NCI-H1930 (cell line): ENCODE data around the gene SERTM1.

ENCODE experiments used
- DNase-seq, 2 experiments: peaks; one replicate each; lab custom pipeline; 2025; lab: John Stamatoyannopoulos, UW

SERTM1 gene

DNA sequence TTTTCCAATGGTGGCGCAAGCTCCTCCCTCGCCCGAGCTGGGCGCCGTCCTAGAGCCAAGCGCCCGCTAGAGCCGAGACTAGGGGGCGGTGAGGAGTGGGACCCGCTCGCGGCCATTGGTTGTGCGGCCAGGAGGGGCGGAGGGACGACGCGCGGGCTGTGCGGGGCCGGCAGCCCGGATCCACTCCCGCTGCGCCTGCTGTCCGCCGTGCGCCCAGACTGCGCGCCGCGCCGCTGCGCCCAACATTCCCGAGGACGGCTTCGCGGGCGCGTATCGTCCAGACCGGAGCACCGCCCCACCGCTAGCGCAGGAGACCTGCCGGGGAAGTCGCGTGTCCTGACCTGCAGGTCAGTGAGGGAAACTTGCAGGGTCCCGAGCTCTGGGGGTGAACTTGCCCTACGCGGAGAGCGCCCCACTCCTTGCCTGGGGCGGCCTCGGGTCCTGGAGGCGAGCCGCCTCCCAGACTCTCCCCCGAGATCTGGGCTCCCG, at the start of gene SERTM1:
Gene SERTM1, plus strand, starts transcription at position 183 of the 489 bp plus-strand sequence. CDS start 21,059 bp downstream, outside the sequence.
- peak; percentile 81 to 83 for DNase-seq

DNA sequence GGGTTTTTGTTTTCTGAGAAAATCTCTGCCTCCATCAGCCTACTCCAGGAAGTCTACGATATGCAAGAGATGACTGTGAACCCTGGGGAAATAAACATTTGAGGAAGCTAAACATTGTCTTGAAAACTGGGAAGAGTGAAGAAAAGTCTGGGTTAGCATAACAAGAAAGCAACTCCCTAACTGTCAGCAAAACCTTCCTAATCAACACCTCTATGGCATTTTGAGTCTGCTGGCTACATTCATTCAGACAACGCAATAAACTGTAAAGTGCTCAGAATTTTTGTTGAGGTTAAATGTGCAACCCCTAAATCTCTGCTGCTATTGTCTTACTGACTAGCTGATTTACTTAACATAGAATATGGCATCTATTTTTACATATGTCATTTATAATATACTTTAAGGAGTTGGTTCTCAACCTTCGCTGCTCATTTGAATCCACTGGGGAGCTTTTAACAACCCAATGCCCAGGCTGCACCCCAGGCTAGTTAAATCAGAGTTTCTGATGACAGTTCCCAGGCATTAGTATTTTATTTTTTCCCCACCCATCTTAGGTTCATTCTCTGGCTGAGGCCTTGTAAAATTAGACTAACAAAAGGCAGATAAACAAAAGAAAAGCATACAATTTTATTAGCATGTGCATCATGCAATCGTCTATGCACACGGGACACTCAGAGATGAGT, 45.3 kb upstream of the SERTM1 start:
- no peak for DNase-seq

DNA sequence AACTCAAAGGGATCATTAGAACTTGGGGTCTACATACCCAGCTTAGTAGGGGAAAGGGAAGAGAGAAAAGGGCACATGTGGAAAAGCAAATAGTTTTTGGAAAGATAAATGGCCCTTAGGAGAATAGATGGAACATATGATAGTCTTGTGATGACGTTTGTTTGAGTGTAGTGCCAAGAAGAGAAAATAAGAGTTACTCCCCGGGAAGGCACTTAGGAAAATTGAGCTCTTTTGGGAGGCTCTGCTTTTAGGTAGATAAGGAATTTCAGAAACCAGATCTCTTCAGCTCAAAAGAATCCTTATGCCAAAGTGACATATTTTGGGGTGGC, 44.8 kb upstream of the SERTM1 start:
- DNase-seq = no peak

DNA sequence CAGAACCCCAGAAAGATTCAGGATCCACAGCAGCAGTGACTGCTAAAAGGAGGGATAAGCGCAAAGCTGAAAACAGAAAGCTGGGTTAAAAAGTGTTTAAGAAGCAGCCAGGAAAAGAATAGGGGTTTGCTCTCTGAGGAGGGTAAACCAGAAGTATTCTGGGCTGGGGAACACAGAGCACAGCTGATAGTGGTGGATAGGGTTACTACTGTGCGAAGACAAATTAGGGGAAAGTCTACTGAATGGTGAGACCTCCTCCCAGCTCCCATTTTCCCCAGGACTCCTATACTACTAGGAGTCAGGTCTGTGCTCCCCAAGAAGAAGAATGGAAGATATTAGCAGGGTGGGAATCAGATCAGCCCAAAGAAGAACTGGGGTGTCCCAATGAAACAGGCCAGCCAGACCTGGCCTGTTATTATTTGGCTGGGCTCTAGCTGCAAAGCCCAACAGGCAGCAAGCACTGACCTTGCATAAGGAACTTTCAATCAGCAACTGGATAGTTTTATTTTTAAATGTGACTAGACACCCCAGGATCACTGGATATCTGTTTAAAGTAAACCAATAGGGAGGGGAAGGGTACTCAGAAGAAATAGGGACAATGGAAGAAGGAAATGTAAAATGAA, 43.5 kb upstream of the SERTM1 start:
- no peak for DNase-seq

DNA sequence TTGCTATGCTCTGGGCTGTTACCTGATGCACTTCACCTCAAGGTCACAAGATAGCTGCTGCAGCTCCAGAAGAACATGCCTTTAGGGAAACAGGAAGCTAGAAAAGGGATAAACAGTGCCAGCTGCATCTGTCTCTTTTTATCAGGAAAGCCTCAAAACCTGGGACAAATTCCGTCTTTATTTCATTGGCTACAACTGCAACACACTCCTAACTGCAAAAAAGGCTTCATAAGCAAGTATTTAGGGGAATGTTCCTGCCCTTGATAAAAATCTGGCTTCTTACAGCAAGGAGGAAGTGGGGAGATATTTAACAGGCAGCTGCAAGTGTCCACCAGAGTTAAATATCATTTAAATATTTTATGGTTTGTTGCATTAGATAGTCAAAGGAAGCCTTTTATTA, 34.2 kb upstream of the SERTM1 start:
- DNase-seq = no peak

DNA sequence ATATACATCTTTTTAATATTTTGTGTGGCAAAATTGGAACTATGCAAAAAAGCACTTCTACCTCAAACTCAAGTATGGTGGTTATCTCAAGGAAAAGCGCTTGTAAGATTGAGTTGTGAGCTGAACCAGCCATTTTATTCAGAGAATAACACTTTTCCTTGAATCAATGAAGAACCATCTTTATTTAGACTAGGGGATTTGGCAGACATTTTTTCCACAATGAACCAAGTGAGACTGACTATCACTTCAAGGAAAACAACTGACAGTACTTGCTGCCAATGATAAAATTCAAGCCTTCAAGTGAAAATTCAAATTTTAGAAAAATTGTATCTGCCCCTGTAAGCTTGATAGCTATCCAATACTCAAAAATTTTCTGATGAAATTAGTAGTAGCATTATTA, 23.2 kb upstream of the SERTM1 start:
- DNase-seq = no peak

DNA sequence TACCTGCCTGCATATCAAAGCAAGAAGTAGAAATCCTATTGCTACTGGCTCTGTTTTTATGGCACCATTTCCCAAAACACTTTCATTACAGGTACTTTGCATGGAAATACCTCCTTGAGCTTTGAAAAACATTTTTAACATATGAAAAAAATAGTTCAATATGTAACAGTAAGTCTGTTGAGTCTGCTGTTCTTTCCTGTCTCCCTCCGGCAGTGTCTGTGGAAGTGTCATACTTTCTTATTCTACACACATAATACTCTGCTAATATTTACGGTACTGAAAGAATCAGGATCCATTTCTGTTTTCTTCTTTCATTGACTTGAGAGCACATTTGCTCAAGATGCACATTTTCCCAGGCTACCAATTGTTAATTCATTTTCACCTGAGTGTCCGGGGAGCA, 8.2 kb upstream of the SERTM1 start:
- DNase-seq = no peak

DNA sequence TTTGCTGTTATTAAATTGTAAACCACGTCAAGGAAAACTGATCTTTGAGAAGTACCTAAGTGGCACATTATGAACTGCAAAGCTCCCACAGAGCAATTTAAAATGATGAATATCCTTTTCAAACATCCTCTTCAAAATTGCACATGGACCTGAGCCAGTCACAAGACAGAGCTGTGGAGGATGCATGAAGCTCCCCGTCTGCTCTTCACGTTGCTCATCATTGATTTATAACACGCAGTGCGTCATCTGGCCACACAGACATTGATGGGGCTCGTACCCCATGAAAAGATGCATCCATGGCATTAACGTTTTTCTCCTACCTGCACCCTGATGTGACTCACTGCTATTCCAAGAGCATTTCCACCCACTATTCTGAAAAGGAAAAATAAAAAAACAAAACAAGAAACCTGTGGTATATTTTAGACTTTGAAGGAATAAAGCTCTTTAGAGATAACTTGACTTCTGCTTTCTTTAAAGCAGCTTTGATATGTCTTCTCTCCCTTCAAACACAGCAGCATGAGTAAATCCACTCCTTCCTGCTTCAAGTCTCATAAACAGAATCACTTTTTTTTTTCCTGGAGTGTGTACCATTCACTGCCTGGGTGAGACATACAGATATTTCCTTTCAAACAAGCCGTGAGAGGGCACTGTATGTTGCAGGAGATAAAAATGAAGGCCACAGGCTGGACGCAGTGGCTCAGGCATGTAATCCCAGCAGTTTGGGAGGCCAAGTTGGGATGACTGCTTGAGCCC, 7.2 kb upstream of the SERTM1 start:
- no peak for DNase-seq

DNA sequence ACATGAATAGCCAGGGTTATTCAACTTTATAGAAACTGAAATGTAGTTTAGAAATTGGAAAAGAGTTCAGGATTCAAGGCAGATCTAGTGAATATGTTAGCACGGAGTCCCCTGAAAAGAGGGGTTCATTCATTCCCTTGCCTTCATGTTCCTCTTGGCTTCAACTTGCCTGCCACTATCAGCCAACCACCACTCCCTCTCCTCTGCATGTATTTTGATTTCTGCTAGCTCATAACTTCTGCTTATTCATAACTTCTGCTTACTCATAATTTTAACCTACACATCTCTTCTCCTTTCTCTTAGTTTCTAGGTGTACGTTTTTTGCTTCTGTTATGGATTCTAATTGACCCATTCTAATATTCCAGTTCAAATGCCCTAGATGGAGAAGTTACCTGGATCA, 5.5 kb upstream of the SERTM1 start:
- DNase-seq = no peak

DNA sequence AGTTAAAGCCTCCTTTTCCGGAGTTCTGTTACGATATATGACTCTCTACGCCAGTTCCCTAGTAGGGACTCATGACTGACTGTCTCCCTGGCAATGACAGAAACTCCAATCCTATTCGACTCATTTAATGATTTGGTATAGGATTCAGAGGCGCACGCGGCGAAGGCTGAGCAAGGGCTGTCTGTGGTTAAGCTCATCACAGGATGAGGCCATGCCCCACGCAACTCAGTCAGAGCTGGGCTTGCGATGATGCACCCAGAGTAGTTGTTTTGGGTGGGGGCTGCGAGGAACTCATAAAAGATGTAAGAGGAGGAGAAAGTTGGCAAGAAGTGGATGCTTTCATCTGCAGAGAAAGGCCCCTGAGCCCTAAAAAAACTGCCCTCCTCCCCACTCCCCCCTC, 468 bp upstream of the SERTM1 start:
- DNase-seq = no peak

DNA sequence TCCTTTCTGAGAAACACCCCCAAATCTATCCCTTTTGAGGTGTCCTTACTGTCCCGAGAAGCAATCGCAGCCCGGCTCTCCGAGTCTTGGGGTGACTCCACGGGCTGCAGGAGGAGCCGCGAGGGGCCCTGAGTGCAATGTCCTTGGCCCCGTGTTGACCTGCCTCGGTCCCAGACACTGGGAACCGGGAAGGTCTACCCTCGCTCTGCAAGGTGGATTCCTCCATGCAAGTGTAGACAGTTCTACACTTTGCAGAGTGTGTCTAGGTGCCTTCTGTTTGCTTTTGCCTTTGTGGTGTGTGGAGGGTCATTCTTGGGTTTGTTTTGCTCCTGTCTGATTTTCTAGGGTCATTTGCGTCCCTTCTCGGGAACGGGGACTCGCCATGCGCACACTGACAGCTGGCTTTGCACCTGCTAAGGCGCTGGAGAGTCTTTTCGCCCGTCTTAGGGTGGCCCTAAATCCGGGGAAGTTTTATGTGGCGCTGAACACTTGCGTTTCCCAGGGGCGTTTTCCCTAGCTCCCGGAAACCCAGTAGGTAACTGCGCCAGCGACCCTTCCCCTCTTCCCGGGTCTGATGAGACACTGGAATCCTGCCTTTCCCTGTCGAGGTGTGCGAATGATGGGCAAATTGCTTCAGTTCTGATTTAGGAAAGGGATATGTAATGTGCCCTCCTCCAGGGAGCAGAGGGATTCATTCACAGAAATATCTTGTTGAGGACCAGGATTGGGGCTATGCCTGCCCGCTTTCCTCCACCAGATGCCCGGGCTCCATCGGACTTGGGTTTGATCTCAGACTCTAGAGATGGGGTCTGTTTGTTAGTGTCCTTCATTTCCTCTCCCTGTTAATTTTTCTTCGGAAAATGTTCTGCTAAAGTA, 755 bp downstream of the SERTM1 start:
- DNase-seq = no peak

DNA sequence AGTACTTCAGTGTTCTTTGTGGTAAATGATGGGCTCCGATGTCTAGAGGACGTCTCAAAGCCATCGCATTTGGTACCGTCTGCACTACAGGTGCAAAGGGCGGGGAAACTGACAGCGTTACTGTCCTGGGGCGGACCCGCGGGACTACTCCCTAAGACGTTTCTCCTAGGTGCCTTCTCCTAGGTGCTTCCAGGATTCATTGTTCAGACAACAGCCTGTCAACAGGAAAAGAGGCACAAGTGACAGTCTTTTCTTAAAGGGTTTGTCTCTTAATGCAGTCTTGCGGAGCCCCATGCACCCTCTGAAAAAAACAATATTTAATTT, 1.4 kb downstream of the SERTM1 start:
- no peak for DNase-seq

DNA sequence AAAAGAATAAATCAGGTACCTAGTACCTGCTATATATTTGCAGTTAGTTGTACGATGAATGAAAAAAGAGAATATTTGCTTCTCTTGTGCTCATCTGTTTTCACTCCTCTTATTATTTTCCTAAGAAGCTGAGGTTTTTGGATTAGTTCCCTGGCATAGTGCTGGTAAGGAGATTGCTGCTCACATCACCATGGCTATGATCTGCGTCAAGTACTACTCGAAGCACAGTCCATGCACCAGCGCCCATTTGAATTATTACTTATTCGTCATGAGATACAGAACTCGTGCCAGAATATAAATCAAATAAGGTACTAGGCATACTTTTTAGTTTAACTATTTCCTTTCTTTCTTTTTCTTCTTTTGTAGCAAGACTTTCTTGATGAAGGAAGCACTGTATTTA, 7.1 kb downstream of the SERTM1 start:
- DNase-seq = no peak

DNA sequence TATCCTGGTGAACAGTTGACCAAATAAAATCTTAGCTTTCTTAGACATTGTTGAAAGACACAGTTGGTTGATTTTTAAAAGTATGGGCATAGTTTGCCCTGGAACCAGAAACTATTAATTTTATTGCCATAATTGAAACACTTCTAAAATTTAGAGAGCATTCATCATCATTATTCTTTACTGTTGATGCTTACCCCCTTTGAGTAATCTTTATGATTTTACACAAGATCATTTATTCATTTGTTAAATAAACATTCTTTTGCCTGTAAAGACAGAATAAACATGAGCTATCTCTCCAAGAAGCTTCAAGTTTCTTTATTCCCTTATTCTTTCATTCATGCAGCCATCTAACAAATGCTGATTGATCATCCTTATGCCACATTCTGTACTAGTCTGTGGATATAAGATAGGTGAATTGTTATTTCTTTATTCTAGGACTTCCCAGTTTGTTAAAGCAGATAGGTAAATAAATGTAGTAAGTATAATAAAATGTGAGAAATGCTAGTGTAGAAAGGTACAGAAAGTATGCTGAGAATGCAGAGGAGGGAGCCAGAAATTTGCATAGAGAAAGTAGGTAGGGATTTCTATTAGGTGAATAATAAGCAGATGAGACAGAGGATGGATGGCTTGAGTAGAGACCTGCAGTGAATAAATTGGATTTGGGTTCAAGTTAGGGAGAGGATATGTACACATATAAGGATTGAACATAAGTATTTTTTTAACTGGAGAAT, 8.2 kb downstream of the SERTM1 start:
- DNase-seq = no peak

DNA sequence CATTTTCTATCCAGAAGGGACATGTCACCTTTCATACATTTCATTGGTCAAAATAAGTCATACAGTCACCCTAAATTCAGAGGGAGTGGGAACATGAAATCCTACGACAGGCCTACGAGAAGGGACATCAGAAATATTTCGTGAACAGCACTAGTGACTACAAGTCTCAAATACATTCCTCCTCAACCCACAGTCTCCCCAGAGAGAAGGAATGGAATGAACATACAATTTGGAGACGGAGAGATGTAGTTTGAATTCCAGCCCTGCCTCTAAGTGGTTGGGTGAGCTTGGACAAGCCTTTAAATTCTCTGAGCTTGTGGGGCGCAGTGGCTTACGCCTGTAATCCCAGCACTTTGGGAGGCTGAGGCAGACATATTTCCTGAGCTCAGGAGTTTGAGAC, 9.9 kb downstream of the SERTM1 start:
- DNase-seq = no peak

DNA sequence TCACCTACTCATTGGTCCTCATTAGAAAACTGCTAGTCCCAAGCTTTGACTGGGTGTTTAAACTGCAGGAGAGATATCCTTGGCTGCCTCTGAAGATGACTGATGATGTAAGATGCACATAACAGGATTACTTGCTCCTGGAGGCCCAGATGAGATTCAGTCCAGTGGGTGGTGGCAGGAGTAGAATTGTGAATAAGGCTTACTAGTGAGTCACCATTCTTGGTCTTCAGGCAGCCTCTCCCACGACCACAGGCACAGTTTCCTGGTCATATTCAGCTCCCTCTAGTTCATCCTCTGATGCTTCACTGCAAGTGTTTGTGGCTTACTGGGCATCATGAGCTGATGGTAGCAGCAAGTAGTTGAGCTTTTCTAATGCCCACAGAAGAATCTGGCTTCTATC, 12.1 kb downstream of the SERTM1 start:
- DNase-seq = no peak

DNA sequence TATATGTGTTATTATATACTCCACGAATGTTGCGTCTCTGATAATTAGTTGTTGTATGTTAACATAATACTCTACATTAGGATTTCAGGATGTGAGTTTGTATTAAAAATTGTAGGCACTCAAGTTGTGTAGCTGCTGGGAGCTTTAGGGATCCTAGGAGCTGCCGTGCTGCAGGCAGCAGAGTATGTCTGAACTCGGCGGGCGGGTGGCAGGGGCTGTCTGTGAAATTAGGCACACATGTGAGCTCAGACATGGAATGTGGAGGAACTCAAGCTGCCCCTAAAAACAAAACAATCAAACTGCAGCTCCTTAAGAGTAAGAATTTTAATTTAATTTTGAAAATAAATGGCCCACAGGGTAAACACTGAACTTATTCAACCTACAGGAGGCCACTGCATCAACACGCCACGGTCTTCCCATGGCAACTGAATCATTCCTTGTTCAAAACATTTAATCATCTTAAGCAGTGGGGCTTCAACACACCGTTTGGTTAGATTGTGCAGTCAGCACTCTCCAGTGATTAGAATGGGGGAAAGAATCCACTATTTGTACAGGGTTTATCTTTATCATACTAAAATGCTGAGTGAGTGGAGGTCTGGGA, 22.7 kb downstream of the SERTM1 start:
- no peak for DNase-seq

DNA sequence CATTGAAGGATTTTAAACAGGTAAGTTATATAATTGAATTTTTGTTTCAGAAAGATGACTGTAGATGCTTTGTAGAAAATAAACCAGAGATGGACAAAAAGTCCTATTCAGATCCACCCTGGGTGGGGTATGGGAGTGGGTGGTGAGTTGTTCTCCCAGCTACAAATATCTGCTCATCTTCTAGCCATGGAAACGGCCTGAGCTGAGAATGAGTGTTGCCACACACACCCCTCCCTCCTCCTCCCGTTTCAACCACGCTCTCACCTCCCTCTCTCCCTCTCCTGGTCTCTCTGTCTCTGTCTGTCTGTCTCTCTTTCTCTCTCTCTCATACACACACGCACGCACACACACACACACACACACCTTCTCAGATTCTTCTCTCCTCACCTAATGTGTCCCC, 26.4 kb downstream of the SERTM1 start:
- no peak for DNase-seq

DNA sequence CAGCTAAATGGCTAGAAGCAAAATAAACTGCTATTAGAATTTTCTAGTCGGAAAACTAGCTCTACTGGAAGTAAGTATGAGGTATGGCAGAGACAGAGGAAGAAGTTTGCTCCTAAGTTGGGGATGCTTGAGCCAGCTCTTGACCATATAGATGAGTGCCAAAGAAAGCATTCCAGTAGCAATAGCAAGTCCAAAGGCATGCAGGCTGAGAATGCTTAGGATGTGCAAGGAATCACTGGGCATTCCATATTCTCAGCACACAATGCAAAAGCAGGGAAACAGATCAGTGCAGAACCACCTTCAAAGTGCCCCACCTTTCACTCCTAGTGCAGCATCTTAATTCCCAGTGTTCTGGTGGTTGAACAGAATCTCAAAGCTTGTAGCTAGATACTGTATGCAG, 32.9 kb downstream of the SERTM1 start:
- DNase-seq = no peak

DNA sequence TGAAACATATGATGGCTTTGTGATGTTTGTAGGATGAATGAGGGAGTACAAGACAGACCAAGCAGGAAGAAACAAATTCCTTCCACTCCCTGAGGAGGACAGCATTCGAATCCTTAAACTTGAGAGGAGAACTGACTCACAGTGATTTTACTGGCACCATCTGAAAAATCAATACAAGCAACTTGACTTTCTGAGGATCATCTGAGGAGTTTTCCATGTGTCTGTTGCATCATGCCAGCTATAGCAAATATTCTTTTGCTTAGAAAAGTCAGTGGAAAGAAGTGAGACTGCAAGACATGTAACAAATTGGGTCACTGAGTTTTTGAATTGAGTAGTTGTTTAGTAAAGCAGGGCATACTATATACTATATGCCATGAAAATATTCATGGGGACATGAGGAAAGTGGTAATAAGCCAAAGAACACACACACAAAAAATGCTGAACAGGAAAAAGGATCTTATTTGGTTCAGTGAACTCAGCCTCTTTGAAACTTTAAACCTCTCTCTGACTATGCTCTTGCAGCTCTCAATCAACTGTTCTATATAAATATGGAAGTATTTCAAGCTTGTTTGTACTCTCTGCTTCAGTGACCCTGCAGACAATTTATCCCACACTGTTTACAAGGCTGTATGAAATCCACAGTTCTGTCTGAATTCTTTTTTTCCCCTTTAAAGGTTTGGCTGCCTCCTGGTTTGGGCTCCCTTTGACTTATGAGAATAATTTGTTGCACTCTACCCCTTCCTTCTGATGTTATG, 35.5 kb downstream of the SERTM1 start:
- DNase-seq = no peak

DNA sequence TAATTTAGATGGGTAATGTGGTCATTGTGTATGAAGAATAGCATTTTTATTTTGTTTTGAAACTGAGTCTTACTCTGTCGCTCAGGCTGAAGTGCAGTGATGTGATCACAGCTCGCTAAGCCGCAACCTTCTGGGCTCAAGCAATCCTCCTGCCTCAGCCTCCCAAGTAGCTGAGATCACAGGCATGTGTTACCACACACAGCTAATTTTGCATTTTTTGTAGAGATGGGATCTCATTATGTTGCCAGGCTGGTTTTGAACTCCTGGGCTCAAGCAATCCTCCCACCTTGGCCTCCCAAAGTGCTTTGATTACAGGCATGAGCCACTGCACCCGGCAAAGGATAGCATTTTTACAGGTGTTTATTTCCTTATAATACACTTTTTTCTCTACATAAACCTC, 36.6 kb downstream of the SERTM1 start:
- DNase-seq = no peak
